Karpas-422 (cell line): ENCODE measurements around the gene RPS6KA4. TPM values are rescaled to one million over a fixed set of nuclear protein-coding genes. Genes with fewer than 3 reads are reported as not detected.

Source experiments
- DNase-seq: peaks from one replicate; pipeline ENCODE4 v3.0.0-alpha.2; 2015
- H2AFZ ChIP-seq: fragments of 200-600 bp; sonication (generic); 2 replicates; pipeline ENCODE4 v1.6.1; 2014; ENCODE audit warnings: antibody characterized with exemption, low read length, mixed read lengths
- H3K27ac ChIP-seq: fragments of 200-600 bp; sonication (generic); 2 replicates; pipeline ENCODE4 v1.5.1; 2014; ENCODE audit warnings: mild to moderate bottlenecking, low read length, moderate library complexity
- H3K27me3 ChIP-seq: fragments of 200-600 bp; sonication (generic); 2 replicates; pipeline ENCODE4 v1.6.1; 2014; ENCODE audit warnings: low read length, mixed read lengths
- H3K36me3 ChIP-seq: fragments of 200-600 bp; sonication (generic); 2 replicates; pipeline ENCODE4 v1.6.1; 2014; ENCODE audit warnings: low read length, mixed read lengths; ENCODE audit not compliant: insufficient read depth
- H3K4me1 ChIP-seq: fragments of 200-600 bp; sonication (generic); 2 replicates; pipeline ENCODE4 v1.6.1; 2014; ENCODE audit warnings: mild to moderate bottlenecking, low read length, mixed read lengths
- H3K4me2 ChIP-seq: fragments of 200-600 bp; sonication (generic); 2 replicates; pipeline ENCODE4 v1.6.1; 2014; ENCODE audit warnings: low read length, low read depth, mild to moderate bottlenecking; ENCODE audit not compliant: poor library complexity, severe bottlenecking
- H3K4me3 ChIP-seq: fragments of 200-600 bp; sonication (generic); 2 replicates; pipeline ENCODE4 v1.5.1; 2014; ENCODE audit warnings: mild to moderate bottlenecking, antibody characterized with exemption, low read length, mixed read lengths
- H3K79me2 ChIP-seq: fragments of 200-600 bp; sonication (generic); 2 replicates; pipeline ENCODE4 v1.6.1; 2014; ENCODE audit warnings: mild to moderate bottlenecking, low read length, mixed read lengths
- H3K9ac ChIP-seq: fragments of 200-600 bp; sonication (generic); 2 replicates; pipeline ENCODE4 v1.6.0; 2014; ENCODE audit warnings: low read length
- H3K9me2 ChIP-seq: fragments of 200-600 bp; sonication (generic), shearing (Covaris generic); replicated peaks from 2 replicates; pipeline ENCODE4 v1.6.0; 2014; ENCODE audit warnings: mild to moderate bottlenecking, low read length, moderate library complexity; ENCODE audit not compliant: insufficient read depth
- H3K9me3 ChIP-seq: fragments of 300-700, 200-600 bp; sonication (generic); 2 replicates; pipeline ENCODE4 v1.6.1; 2014; ENCODE audit warnings: low read length, mixed read lengths
- H4K20me1 ChIP-seq: fragments of 200-600 bp; sonication (generic); 2 replicates; pipeline ENCODE4 v1.6.1; 2014; ENCODE audit warnings: mild to moderate bottlenecking, antibody characterized with exemption, low read length, low read depth; ENCODE audit not compliant: insufficient read depth
- total RNA-seq: library from RNA; depleted of rRNA; stranded (reverse); fragments of >200 nt; shearing (Covaris generic); gene quantifications from 2 replicates; pipeline ENCODE4 v1.2.3, GENCODE V29; 2014; ENCODE audit warnings: low replicate concordance

RPS6KA4 gene
- total RNA-seq, 1 experiment from 2014 or later: 17.1 TPM

- Histone ChIP-seq H4K20me1 (peaks cover 3% of the 10 kb centered on the region; the same call in 1 of the 2 replicates), H3K4me3 (no peak overlapping the region), H3K9me2 (no peaks in the 10 kb centered on the region), H3K9ac (no peak overlapping the region), H3K4me2 (no peak overlapping the region), H3K9me3 (no peaks in the 10 kb centered on the region), H3K27ac (no peak overlapping the region), H3K4me1 (peaks cover 42% of the 10 kb centered on the region), H2AFZ (no peak overlapping the region), H3K79me2 (peaks cover 12% of the 10 kb centered on the region; the same call in 1 of the 2 replicates), H3K27me3 (no peaks in the 10 kb centered on the region), H3K36me3 (peaks cover 11% of the 10 kb centered on the region; the same call in 1 of the 2 replicates)
- DNase-seq: no peak
These were observed 25.4 kb upstream of the RPS6KA4 start for GRCh38 chr11:64333556-64333955.

- Histone ChIP-seq H3K4me1 (peaks cover 55% of the 10 kb centered on the region), H4K20me1 (peaks cover 3% of the 10 kb centered on the region; the same call in 1 of the 2 replicates)
These were observed 23.9 kb upstream of the RPS6KA4 start for GRCh38 chr11:64334764-64335735.

GRCh38 chr11:64337538-64338249 is 21.3 kb upstream of the RPS6KA4 start:
- no peaks in the 10 kb centered on the region for H3K9me3 ChIP-seq
- H3K4me2 ChIP-seq: no peak overlapping the region
- no peak overlapping the region for H3K9ac ChIP-seq
- peaks cover 59% of the 10 kb centered on the region for H3K4me1 ChIP-seq
- DNase-seq: no peak
- H2AFZ ChIP-seq: no peak overlapping the region
- peaks cover 11% of the 10 kb centered on the region; the same call in 1 of the 2 replicates for H3K36me3 ChIP-seq
- peak overlapping the region; percentile 90; the same call in 1 of the 2 replicates for H3K27ac ChIP-seq
- no peaks in the 10 kb centered on the region for H3K9me2 ChIP-seq
- no peak overlapping the region for H3K4me3 ChIP-seq
- H4K20me1 ChIP-seq: peaks cover 16% of the 10 kb centered on the region; the same call in 1 of the 2 replicates
- H3K79me2 ChIP-seq: peaks cover 30% of the 10 kb centered on the region
- no peaks in the 10 kb centered on the region for H3K27me3 ChIP-seq

More at GRCh38 chr11:64334764-64335735, 23.9 kb upstream of the RPS6KA4 start:
- peaks cover 26% of the 10 kb centered on the region for H3K79me2 ChIP-seq
- peak; percentile 97 for DNase-seq
- 0 out of 2 replicates have a peak overlapping the region, but pooled peaks have one; percentile 13 for H3K9ac ChIP-seq
- no peaks in the 10 kb centered on the region for H3K27me3 ChIP-seq
- no peaks in the 10 kb centered on the region for H3K9me2 ChIP-seq
- peaks cover 11% of the 10 kb centered on the region; the same call in 1 of the 2 replicates for H3K36me3 ChIP-seq
- H3K4me2 ChIP-seq: peak overlapping the region; percentile 33
- H2AFZ ChIP-seq: no peak overlapping the region
- no peaks in the 10 kb centered on the region for H3K9me3 ChIP-seq
- no peak overlapping the region for H3K4me3 ChIP-seq
- H3K27ac ChIP-seq: peak overlapping the region; percentile 90

GRCh38 chr11:64338716-64339115 is 20.2 kb upstream of the RPS6KA4 start:
- Histone ChIP-seq H3K36me3 (peaks cover 11% of the 10 kb centered on the region), H3K27me3 (no peaks in the 10 kb centered on the region), H3K79me2 (peaks cover 34% of the 10 kb centered on the region), H2AFZ (no peak overlapping the region), H3K9me3 (no peaks in the 10 kb centered on the region), H3K4me2 (peak overlapping the region; percentile 90), H3K4me1 (peaks cover 59% of the 10 kb centered on the region), H3K9ac (peak overlapping the region; percentile 88), H3K4me3 (peak overlapping the region; percentile 79), H4K20me1 (peaks cover 23% of the 10 kb centered on the region; the same call in 1 of the 2 replicates), H3K9me2 (no peaks in the 10 kb centered on the region), H3K27ac (peak overlapping the region; percentile 90)
- no peak for DNase-seq

GRCh38 chr11:64339286-64339685 is 19.7 kb upstream of the RPS6KA4 start:
- DNase-seq: no peak
- H3K79me2 ChIP-seq: peaks cover 34% of the 10 kb centered on the region
- H2AFZ ChIP-seq: no peak overlapping the region
- peak overlapping the region; percentile 79 for H3K4me3 ChIP-seq
- H3K27me3 ChIP-seq: no peaks in the 10 kb centered on the region
- no peaks in the 10 kb centered on the region for H3K9me2 ChIP-seq
- no peaks in the 10 kb centered on the region for H3K9me3 ChIP-seq
- H3K36me3 ChIP-seq: peaks cover 11% of the 10 kb centered on the region
- H3K4me1 ChIP-seq: peaks cover 59% of the 10 kb centered on the region
- H3K9ac ChIP-seq: peak overlapping the region; percentile 88
- H3K4me2 ChIP-seq: peak overlapping the region; percentile 90
- peaks cover 23% of the 10 kb centered on the region; the same call in 1 of the 2 replicates for H4K20me1 ChIP-seq
- H3K27ac ChIP-seq: peak overlapping the region; percentile 90

- Histone ChIP-seq H3K79me2 (peaks cover 34% of the 10 kb centered on the region), H4K20me1 (peaks cover 23% of the 10 kb centered on the region; the same call in 1 of the 2 replicates), H3K9me2 (no peaks in the 10 kb centered on the region), H3K4me1 (peaks cover 55% of the 10 kb centered on the region), H3K9me3 (no peaks in the 10 kb centered on the region), H2AFZ (no peak within 1 kb of the TSS), H3K27ac (peak within 1 kb of the TSS; percentile 90), H3K27me3 (no peaks in the 10 kb centered on the region), H3K36me3 (peaks cover 13% of the 10 kb centered on the region), H3K4me3 (peak within 1 kb of the TSS; percentile 79), H3K9ac (peak within 1 kb of the TSS; percentile 88), H3K4me2 (peak within 1 kb of the TSS; percentile 90)
- peak; percentile 95 for DNase-seq
These were observed 19.1 kb upstream of the RPS6KA4 start, which contains the start of gene CCDC88B for GRCh38 chr11:64339754-64340408. CCDC88B (plus strand) TSS chr11:64340204; CDS start chr11:64340267, 63 bp downstream.

- Histone ChIP-seq H3K4me3 (peak overlapping the region; percentile 79), H3K27me3 (no peaks in the 10 kb centered on the region), H3K4me2 (peak overlapping the region; percentile 90), H3K4me1 (peaks cover 47% of the 10 kb centered on the region), H3K36me3 (peaks cover 13% of the 10 kb centered on the region), H3K9me3 (no peaks in the 10 kb centered on the region), H3K79me2 (peaks cover 34% of the 10 kb centered on the region), H4K20me1 (peaks cover 23% of the 10 kb centered on the region; the same call in 1 of the 2 replicates), H3K27ac (peak overlapping the region; percentile 90), H2AFZ (no peak overlapping the region), H3K9ac (peak overlapping the region; percentile 88), H3K9me2 (no peaks in the 10 kb centered on the region)
- peak; percentile 93 for DNase-seq
These were observed 18.2 kb upstream of the RPS6KA4 start for GRCh38 chr11:64340671-64341335.
